Astrocyte of the cerebellum (primary cell): ENCODE data around the gene MTA1.

Experiments used
- DNase-seq: peaks from one replicate; pipeline ENCODE4 v3.0.0-alpha.2; 2011; ENCODE audit warnings: low read depth
- H3K4me3 ChIP-seq: 2 replicates; pipeline ENCODE4 v1.5.1; 2011; ENCODE audit warnings: mild to moderate bottlenecking, low read depth, low read length, moderate library complexity
- in situ Hi-C: cut with HindIII; loops from 2 replicates; pipeline ENCODE4 v1.10.0; 2017; ENCODE audit warnings: low sequenced_read_pairs
- TF ChIP-seq, protein P1 (sequence below): IDR thresholded peaks from 2 replicates; pipeline ENCODE4 v1.5.1; 2012; ENCODE audit warnings: low read length, low read depth, moderate library complexity, mild to moderate bottlenecking; ENCODE audit errors: missing control alignments

Gene MTA1

DNA sequence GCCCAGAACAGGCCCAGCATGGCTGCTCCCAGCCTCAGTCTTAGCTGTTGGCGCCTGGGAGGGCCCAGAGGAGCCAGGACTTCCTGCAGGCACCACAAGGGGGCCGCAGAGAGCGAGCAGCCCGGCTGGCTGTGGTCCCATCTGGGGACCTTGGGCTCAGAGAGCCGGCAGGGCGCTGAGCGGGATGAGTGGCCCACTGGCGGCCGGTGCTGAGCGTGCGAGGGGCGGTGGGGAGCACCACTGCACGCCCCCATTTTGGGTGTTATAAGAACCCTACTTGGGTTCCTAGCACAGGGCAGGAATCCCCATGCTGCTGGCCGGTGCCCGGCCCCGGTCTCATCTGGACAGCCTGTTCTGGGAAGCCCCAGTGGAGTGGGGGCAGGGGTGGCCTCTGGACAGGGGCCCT is 29.1 kb downstream of the MTA1 start:
- in situ Hi-C loops: no loop called here
- TF ChIP-seq, protein P1, sequence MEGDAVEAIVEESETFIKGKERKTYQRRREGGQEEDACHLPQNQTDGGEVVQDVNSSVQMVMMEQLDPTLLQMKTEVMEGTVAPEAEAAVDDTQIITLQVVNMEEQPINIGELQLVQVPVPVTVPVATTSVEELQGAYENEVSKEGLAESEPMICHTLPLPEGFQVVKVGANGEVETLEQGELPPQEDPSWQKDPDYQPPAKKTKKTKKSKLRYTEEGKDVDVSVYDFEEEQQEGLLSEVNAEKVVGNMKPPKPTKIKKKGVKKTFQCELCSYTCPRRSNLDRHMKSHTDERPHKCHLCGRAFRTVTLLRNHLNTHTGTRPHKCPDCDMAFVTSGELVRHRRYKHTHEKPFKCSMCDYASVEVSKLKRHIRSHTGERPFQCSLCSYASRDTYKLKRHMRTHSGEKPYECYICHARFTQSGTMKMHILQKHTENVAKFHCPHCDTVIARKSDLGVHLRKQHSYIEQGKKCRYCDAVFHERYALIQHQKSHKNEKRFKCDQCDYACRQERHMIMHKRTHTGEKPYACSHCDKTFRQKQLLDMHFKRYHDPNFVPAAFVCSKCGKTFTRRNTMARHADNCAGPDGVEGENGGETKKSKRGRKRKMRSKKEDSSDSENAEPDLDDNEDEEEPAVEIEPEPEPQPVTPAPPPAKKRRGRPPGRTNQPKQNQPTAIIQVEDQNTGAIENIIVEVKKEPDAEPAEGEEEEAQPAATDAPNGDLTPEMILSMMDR: peak; percentile 90
- no peak for DNase-seq
- no peak overlapping the region for H3K4me3 ChIP-seq

DNA sequence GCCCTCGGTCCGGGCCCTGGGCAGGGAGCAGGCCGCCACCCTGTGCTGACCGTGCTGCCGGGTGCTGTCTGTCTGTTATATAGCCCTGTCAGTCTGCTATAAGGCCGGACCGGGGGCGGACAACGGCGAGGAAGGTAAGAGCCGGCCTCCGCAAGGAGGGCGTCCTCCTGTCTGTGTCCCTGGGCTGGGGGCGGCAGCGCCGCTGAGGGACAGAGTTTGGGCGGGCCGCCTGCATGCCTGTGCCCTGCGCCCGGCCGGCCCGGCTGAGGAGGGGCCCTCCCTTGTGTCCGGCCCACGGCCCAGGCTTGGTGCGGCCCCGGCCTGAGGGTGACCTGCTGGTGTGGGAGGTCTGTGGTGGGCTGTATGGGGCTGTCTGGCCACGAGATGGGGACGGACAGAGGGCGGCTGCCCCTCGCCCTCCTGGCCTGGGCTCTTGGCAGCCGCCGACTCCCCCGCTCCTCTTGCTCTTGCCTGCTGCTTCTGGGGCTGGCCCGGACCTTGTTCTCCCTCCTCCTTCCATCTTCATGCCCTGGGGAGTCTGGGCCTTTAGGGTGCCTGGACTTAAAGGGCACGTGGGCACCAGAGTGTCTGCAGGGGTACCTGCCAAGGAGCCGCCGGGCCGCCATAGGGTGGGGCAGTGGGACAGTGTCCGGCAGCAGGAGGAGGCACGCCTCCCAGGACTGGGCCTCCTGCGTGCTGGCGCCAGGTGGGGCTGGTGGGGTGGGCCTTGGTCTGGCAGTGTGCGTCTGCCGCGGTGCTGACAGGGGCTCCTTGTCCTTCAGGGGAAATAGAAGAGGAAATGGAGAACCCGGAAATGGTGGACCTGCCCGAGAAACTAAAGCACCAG is 29.9 kb downstream of the MTA1 start:
- in situ Hi-C loops: no loop called here
- TF ChIP-seq, protein P1: no peak
- DNase-seq: no peak
- no peak overlapping the region for H3K4me3 ChIP-seq

DNA sequence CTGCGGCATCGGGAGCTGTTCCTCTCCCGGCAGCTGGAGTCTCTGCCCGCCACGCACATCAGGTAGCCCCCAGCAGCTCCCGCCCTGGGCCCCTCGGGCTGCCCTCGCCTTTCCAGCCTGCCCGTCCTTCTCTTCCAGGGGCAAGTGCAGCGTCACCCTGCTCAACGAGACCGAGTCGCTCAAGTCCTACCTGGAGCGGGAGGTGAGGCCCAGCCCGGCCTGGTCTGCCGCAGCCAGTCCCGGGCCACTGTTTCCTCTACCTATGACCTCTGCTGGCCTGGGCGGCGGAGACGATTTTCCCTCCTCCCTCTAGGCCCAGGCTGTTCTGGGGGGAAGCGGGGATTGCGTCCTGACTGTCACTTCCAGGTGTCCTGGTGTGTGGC is 30.5 kb downstream of the MTA1 start:
- H3K4me3 ChIP-seq: no peak overlapping the region
- in situ Hi-C loops: no loop called here
- TF ChIP-seq, protein P1: no peak
- DNase-seq: no peak

DNA sequence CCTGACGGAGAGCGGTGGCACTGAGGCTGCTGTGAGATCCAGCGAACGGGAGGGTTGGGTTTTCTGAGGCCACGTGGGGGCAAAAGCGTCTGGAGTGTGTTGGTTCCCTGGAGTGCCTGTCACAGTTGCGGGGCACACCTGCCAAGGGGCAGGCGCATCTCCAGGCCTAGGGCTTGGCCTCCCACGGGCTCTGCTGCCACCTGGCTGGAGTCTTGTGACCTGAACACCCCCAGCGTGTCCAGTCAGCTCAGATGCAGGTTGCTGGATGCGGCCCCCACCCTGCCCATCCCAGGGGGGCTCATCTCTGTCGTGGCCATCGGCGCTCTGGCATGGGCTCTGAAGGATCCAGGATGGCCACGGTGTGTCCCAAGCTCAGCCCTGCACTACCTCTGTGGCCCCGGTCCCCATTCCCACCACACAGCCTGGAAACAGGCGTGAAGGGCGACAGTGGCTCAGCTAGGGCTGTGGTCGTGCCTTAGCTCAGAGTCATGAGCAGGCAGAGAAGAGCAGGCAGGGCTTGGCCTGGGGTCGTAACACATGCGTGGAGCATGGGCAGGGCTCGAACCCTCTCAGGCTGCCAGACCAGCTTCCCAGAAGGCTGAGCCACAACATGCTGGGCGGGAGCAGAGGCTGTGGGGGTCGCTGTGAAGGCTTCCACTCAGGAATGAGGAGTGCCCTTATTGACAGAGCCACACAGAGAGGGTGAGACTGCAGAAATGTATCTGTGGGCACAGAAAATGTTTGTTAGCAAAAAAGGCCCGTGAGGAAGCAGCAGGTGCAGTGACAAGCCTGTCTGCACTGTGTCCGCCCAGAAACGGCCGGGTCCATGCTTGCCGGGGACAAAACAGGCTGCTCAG is 31.5 kb downstream of the MTA1 start:
- DNase-seq: no peak
- in situ Hi-C loops: no loop called here
- TF ChIP-seq, protein P1: no peak
- no peak overlapping the region for H3K4me3 ChIP-seq

DNA sequence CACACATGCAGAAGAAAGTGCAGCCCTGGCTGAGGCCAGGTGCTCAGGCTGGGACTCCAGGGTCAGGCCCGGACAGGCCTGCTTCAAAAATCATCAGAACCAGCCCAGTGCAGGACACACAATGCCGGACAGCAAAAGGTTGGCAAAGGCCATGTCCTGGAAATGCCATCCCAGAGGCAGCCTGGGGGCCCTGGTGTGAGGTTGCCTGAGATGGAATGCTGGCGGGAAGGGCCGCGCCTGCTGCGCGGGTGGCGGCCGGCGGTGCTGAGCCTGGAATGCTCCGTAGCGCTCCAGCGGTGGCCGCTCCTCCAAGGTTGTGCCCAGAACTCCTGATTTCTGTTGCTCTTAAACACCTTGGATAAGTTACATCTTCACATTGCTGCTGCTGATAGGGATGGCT is 33.3 kb downstream of the MTA1 start:
- no peak overlapping the region for H3K4me3 ChIP-seq
- TF ChIP-seq, protein P1: no peak
- in situ Hi-C loops: no loop called here
- no peak for DNase-seq

DNA sequence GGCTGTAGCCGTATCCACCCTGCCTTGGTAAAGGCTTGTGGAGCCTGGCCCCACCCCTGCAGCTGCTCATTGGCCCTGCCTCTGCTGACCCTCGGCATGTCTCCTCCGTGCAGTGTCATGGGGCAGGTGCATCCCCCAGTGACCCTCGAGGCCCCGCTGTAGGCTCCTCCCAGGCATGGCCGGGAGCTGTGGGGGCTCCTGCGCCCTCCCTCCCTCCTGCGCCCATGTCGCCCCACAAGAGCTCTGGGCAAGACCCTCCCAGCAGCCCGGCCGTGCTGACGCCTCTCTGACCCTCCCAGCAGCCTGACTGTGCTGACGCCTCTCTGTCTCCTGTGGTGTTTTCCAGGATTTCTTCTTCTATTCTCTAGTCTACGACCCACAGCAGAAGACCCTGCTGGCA is 34.2 kb downstream of the MTA1 start:
- TF ChIP-seq, protein P1: no peak
- in situ Hi-C loops: no loop called here
- DNase-seq: no peak
- H3K4me3 ChIP-seq: no peak overlapping the region
